GM18507 (cell line): ENCODE results near the gene HOXD12.

Source experiments
- DNase-seq: peaks from one replicate; pipeline ENCODE4 v3.0.0; 2011; ENCODE audit warnings: low read depth; ENCODE audit not compliant: insufficient read length; ENCODE audit errors: extremely low spot score
- FAIRE-seq: peaks from 2 replicates; lab custom pipeline; 2011; peaks lifted over from hg19 to GRCh38; lab: Jason Lieb, UNC

The HOXD12 gene

DNA sequence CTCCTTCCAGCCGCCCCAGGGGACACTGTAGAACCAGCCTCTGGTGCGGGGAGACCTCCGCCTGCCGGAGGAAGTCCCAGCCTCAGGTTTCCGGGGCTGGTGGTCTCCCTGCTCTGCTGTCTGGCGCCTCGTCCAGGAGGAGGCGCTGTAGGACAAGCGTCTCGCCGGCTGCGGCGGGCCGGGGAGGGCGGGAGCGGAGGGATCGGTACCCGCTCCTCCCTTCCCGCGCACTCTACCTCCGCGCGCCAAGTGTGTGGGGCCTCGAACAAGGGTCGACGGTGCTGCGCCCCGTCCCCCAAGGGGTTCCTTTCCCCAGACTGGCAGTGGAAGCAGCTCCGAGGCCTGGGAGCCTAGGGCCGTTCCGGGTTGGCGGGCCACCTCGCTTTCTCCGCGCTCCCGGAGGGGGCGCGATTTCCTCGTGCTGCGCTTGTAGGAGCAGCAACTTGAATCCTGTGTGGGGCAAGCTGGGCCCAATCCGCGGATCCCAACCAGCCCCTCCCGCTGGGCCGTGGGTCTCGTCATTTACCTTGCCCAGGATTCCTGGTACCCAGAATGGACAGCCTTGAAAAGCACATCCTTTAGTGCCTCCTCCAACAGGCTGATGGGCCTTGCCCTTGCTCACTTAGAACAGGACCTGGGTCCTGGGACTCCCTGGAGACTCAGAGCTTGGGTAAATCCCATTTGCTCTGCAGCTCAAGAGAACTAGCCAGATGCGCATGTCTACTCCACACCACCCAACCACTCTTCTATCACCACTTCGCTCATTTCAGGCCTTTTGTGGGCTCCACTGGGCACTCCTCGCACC is 41.1 kb downstream of the HOXD12 start:
- peak; percentile 77 for DNase-seq
- peak; percentile 70 for FAIRE-seq

DNA sequence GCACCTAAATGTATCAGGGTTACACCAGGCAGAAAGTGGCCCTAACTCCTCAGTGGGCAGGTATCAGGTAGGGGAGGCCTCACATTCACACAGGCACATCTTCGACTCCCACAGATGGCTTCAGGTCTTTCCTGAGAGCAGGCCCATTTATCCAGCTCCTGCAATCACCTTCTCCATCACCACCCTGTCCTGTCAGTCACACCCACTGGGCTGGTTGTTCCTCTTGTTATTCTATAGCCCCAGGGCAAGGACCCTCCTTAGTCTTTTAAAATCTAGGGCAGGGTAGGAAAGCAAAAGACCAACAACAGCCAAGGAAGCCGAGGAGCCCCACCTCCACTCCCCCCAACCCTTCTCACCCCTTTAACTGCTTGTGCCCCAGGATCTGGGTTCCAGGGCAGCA is 42.7 kb downstream of the HOXD12 start:
- DNase-seq (no peak), FAIRE-seq (no peak)

DNA sequence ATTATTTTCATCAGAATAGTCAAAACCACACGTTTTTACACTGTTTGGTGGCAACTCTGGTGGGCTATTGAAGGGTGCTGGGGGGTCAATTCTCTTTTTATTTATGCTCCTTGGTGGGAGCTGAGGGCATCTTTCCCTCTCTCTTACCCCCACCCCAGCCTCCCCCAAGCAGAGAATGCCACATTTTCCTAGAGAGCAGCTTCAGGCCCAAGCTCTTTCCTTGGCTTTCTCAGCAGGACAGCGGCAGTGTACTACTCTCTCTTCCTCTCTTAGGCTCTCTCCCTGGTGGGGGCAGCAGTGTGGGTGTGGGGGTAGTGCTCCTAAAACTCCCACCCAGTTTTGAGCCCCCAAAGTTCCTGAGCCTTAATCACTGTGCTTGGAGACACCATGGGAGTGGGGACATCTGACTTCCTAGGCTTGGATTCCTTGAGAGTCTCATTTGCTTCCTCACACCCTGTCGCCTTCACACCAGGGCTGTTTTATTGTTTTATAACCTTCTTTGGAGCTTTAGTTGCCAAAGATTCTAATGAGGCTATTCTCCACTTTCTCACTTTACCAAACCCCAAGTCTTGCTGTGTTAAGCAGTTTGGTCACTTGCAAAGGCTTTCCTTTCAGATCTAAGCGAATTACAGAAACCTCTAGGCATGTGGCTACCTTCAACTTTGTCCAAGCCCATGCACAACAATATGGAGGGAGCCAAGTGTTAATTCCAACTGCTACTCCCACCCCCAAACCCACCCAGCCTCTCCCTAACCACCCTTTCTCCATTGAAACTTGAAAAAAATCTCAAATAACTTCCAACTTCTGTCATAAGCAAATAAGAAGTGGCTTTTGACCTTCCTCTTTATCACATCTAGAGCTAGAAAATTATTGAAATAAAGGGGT is 45.7 kb downstream of the HOXD12 start:
- DNase-seq, result no peak
- FAIRE-seq, result no peak

DNA sequence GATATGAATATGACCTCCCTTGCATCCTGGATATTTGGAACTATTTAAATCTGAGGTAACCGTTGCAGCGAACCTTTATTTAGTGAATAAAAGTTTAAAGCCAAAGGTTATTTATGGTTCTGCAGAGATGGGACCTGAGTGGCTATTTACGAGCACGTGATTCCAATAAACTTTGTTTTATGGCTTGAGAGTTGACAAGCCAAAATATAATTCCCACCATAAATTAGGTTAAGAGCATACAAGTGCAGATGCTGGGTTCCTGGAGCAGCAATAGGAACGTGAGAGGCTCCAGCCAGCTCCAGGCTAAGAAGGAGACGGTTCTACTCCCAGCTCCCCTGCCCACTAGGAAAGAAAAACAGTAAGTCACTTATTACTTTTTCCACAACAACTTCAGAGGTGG is 46.5 kb downstream of the HOXD12 start:
- FAIRE-seq, result no peak
- no peak for DNase-seq

DNA sequence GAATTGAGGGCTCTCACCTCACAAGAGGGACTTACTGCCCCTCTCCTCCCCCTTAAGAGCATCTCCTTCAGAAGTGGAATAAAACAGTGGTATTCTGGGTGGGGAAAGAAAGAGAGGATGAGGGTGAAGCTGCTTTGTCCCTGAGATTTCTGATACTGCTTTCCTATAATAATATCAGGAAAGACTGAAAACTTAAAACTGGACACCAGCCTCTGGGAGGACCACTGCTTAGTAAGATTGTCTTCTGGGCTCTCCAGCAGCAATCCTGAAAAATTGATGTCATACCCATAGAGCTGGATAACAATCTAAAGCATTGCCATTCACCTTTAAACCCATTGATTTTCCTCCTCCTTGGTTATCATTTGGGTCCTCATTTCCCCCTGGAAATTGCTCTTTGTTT is 47.0 kb downstream of the HOXD12 start:
- DNase-seq (no peak), FAIRE-seq (no peak)

DNA sequence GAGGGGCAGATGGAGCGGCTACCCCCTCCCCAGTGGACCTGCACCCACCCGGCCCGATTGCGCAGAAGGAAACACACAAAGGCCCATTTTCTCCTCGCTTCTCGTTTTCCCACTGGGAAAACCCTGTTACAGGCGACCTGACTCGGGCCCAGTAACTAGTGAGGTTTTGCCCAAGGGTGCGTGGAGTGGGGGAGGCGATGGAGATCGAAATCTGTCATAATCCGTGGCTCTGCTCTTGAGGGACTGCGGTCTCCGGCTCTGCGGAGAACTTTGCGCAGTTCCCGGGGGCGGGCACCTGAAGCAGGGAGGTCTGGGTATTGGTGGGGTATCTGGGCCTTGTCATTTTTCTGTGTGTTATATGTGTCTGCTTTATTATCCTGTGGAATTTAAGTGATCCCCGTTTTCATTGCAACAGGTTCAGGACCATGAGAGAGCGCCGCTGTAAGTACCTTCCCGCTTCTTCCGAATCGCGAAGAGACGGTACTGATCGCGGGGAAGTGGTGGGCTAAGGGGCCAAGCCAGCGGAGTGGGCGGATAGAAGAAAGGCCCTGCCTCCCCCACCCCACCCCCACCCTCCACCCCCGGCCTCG is 47.7 kb downstream of the HOXD12 start:
- no peak for FAIRE-seq
- DNase-seq, result no peak

DNA sequence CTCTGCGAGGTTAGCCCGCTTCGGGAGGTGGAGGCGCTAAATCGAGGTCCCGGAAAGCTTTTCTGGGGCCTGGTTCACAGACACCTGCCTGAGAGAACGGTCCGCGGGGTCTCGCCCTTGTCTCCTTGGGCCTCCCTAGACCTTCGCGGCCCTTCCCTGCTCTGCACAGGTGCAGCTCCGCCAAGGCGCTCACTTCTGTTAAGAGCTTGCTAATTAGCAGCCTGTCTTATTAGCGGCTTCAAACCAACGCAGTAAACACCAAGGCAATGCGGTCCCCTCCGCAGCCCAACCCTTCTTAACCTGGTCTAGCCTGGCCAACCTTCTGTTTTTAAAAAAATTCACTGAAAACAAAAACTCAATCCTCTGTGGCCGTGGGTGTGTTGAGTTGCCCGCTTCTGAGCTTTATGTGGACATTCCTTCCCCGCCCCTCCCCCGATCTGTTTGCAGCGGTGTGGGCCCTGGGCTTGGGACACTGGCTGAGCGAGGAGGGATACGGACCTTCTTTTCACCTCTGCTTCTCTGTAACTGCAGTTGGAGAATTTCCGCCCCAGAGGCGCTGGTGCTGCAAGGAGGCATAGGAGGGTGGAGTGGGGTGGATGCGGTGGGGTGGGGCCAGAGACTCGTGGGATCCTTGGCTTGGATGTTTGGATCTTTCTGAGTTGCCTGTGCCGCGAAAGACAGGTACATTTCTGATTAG is 48.4 kb downstream of the HOXD12 start:
- DNase-seq, result no peak
- no peak for FAIRE-seq

DNA sequence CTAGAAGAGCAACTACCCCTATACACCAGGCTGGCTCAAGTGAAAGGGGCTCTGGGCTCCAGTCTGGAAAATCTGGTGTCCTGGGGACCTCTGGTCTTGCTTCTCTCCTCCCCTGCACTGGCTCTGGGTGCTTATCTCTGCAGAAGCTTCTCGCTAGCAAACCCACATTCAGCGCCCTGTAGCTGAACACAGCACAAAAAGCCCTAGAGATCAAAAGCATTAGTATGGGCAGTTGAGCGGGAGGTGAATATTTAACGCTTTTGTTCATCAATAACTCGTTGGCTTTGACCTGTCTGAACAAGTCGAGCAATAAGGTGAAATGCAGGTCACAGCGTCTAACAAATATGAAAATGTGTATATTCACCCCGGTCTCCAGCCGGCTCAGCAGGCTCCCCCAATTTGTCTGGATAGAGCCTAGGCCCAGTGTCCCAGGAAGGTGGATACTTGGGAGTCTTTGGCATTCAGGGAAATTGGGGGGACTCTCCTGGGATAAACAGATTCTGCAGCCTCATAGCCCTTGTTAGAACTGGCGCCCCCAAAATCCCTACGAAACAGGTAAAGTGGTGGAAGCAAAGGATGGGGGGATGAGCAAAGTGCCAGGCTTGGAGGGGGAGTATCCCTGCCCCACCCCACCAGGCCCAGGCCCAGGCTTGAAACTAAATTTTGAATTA is 49.3 kb downstream of the HOXD12 start:
- no peak for DNase-seq
- FAIRE-seq, result no peak

DNA sequence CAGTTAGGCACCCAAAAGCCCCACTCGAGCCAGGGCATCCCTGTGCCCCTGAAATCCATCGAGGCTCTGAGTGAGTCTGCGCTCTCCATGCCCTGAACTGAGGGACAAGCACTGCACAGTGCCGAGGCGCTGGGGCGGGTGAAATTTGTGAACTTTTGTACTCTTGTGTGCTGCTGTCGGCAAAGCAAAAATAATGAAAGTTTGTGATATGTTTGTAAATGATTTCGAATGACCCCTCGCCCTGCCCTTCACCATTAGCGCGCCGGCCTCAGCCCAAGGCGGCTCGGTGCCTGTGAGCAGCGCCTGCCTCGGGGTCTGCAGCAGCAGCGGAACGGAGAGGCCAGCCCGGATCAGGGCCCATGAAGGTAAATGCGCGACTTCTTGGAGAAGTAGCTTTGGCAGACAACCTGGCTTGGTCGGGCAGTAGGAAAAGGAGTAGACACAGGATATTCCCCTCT is 49.9 kb downstream of the HOXD12 start:
- DNase-seq, result no peak
- FAIRE-seq, result no peak

DNA sequence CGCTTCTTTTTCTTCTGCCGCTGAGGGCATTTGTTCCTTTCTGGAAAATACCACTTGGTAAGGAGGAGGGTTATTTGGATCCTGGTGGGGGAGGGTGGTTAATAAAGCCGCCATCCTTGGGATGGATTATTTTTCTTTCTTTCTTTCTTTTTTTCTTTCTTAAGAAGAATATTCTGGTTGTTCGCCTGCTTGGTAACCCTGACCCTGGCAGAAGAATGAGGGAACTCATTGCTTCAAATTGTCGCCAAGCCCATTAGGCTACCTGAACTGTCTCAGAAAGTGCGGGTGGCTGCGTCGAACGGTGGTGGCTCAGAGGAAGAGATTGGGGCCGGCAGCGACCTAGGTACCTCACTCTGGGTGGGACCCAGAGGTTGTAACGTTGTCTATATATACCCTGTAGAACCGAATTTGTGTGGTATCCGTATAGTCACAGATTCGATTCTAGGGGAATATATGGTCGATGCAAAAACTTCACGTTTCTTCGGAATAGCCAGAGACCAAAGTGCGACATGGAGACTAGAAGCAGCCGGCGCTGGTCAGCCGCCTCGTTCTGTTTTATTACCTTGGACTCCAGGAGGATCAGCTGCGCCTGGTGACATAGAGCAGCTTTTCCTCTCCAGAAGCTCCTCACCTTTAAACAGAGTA is 50.5 kb downstream of the HOXD12 start:
- no peak for FAIRE-seq
- no peak for DNase-seq

DNA sequence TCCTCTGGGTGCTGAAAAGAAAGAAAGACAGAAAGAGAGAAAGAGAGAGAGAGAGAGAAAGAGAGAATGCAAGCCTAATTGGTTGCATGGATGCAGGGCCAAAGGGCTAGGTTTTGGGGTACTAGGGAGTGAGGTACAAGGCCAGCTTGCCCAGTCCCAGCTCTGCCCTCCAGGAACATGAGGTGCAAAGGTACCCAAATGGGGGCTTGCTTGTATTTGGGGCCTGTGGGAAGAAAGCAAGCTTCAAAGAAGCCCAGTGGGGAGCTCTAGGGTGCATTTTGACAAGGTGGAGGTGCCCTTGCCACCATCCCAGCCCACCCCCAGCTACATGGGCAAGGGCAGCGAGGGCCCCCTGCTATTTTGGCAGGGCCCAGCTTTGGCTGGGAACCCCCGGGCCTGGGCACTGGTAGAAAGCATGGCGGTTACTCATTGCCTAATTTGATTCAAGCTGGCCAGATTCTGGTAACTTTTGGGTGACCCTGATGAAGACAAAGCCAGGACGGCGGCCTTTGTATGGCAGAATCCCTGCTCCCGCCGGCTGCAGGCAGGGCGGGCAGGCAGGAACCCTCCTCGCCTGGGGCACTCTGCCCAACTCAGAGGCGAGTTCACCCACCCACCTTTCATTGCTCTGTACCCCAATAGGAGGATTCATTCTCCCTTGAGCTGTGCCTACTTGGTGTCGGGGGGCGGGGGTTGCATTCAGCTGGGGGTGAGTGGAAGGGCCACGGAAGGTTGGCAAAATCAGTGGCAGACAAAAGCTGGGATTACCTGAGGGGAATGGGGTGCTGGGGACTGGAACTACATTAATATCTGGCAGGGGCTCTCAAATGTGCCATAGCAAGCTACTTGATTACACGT is 51.2 kb downstream of the HOXD12 start:
- FAIRE-seq, result no peak
- DNase-seq, result no peak

DNA sequence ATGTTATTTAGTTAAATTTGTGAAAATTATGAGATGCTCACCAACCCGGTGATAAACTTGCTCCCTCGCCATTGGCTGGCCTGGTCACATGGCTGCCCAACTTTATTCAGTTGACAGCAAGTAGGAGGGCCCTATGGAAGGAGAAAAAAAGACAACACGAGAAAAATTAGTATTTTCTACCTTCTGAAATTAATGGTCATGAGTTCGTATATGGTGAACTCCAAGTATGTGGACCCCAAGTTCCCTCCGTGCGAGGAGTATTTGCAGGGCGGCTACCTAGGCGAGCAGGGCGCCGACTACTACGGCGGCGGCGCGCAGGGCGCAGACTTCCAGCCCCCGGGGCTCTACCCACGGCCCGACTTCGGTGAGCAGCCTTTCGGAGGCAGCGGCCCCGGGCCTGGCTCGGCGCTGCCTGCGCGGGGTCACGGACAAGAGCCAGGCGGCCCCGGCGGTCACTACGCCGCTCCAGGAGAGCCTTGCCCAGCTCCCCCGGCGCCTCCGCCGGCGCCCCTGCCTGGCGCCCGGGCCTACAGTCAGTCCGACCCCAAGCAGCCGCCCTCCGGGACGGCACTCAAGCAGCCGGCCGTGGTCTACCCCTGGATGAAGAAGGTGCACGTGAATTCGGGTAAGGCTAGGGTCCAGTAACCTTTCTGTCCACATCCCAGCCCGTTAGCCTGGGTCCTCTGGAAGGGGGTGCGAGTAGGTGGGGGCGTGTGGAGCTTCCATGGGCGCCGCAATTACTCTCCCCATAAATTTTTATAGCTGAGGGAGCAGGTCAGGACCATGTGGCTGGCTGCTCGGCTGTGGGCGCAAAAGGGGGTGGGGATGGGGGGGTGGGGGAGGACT is 52.1 kb downstream of the HOXD12 start, which contains the start of gene HOXD4:
Gene HOXD4, plus strand, starts transcription at position 109 of the 846 bp plus-strand sequence. Its CDS starts 84 bp downstream, at position 193.
- FAIRE-seq (no peak), DNase-seq (no peak)
